ENCODE data around the gene IL36A. TPM values are rescaled to one million over a fixed set of nuclear protein-coding genes. Genes with fewer than 3 reads are reported as not detected.
A peak's percentile ranks its signal among the peaks of the same experiment; 100 is the strongest.

The IL36A gene
- polyA plus RNA-seq, 1 of the 3 experiments (the other 2 are of a cell fraction): not detected

DNA sequence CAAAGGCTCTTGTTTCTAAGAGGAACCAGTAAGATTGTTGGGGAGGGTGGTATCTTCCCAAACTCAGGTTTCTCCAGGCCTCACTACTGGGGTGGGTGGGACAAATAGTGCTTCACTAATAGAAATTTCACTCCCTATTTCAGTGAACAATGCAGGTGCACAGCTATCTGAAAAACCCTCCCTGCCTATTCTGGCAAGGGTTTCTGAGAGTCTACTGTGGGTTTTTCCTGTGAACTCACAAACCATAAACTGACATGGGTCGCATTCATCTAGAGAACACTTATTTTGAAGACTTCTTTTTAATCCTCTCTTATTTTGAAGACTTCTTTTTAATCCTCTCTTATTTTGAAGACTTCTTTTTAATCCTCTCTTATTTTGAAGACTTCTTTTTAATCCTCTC, 4.4 kb downstream of the IL36A start:
- WGBS (ENCODE audit: low lambda C conversion rate): 16% methylated on average over 1 of the region's 1 CpG
- H3K9me2 ChIP-seq: no peaks in the 10 kb centered on the region
- H3K9ac ChIP-seq: no peak overlapping the region
- no peak for DNase-seq
- H2AFZ ChIP-seq (ENCODE audit: low read depth): no peak overlapping the region
- POLR2A ChIA-PET: no interaction called here
- H3K79me2 ChIP-seq (ENCODE audit: insufficient read depth): no peaks in the 10 kb centered on the region
- H3K36me3 ChIP-seq (replicated peaks in 1 of 2; ENCODE audit: control insufficient read depth in 1 of 2, insufficient read depth in 2 of 2, low read length in 1 of 2): no peaks in the 10 kb centered on the region
- H3K27ac ChIP-seq (ENCODE audit: low read depth in 2 of 2, low read length in 1 of 2): no peak overlapping the region
- no peak overlapping the region for H3K4me2 ChIP-seq
- no peaks in the 10 kb centered on the region for H3K4me1 ChIP-seq (ENCODE audit: control insufficient read depth in 1 of 2, insufficient read depth in 2 of 2, low read depth in 1 of 2, low read length in 1 of 2)
- TF ChIP-seq, protein P1, sequence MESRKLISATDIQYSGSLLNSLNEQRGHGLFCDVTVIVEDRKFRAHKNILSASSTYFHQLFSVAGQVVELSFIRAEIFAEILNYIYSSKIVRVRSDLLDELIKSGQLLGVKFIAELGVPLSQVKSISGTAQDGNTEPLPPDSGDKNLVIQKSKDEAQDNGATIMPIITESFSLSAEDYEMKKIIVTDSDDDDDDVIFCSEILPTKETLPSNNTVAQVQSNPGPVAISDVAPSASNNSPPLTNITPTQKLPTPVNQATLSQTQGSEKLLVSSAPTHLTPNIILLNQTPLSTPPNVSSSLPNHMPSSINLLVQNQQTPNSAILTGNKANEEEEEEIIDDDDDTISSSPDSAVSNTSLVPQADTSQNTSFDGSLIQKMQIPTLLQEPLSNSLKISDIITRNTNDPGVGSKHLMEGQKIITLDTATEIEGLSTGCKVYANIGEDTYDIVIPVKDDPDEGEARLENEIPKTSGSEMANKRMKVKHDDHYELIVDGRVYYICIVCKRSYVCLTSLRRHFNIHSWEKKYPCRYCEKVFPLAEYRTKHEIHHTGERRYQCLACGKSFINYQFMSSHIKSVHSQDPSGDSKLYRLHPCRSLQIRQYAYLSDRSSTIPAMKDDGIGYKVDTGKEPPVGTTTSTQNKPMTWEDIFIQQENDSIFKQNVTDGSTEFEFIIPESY (IDR thresholded peaks at IDR 0.05; ENCODE audit: borderline replicate concordance, low read depth): no peak
- no peak for TF ChIP-seq TEAD4 (IDR thresholded peaks at IDR 0.05; ENCODE audit: borderline replicate concordance, insufficient read depth)
- no peak for TF ChIP-seq CHD2 (IDR thresholded peaks at IDR 0.05; ENCODE audit: low read length, partially characterized antibody)
- TF ChIP-seq YY1 (IDR thresholded peaks at IDR 0.05; ENCODE audit: low read depth): no peak
- TF ChIP-seq GATA2 (CRISPR knock-in tag; IDR thresholded peaks at IDR 0.05): no peak
- no peak for TF ChIP-seq POLR2AphosphoS5 (IDR thresholded peaks at IDR 0.05; ENCODE audit: low read depth, low read length)
- TF ChIP-seq FOXJ3 (CRISPR knock-in tag; IDR thresholded peaks at IDR 0.05): no peak
- no peak for TF ChIP-seq FOXM1 (IDR thresholded peaks at IDR 0.05; ENCODE audit: low read depth)
- TF ChIP-seq, protein P2, sequence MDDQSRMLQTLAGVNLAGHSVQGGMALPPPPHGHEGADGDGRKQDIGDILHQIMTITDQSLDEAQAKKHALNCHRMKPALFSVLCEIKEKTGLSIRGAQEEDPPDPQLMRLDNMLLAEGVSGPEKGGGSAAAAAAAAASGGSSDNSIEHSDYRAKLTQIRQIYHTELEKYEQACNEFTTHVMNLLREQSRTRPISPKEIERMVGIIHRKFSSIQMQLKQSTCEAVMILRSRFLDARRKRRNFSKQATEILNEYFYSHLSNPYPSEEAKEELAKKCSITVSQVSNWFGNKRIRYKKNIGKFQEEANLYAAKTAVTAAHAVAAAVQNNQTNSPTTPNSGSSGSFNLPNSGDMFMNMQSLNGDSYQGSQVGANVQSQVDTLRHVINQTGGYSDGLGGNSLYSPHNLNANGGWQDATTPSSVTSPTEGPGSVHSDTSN (IDR thresholded peaks at IDR 0.05): no peak
- TF ChIP-seq, protein P3, sequence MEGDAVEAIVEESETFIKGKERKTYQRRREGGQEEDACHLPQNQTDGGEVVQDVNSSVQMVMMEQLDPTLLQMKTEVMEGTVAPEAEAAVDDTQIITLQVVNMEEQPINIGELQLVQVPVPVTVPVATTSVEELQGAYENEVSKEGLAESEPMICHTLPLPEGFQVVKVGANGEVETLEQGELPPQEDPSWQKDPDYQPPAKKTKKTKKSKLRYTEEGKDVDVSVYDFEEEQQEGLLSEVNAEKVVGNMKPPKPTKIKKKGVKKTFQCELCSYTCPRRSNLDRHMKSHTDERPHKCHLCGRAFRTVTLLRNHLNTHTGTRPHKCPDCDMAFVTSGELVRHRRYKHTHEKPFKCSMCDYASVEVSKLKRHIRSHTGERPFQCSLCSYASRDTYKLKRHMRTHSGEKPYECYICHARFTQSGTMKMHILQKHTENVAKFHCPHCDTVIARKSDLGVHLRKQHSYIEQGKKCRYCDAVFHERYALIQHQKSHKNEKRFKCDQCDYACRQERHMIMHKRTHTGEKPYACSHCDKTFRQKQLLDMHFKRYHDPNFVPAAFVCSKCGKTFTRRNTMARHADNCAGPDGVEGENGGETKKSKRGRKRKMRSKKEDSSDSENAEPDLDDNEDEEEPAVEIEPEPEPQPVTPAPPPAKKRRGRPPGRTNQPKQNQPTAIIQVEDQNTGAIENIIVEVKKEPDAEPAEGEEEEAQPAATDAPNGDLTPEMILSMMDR (IDR thresholded peaks at IDR 0.05): no peak
- no peak for TF ChIP-seq SIN3A (IDR thresholded peaks at IDR 0.05; ENCODE audit: borderline replicate concordance, low read depth, low read length)
- TF ChIP-seq JUND (IDR thresholded peaks at IDR 0.05): no peak
- CTCF ChIA-PET: no interaction called here
- no peak overlapping the region for H3K4me3 ChIP-seq (ENCODE audit: low read depth in 2 of 2, low read length in 1 of 2)
- H3K27me3 ChIP-seq (ENCODE audit: insufficient read depth): no peaks in the 10 kb centered on the region; the same call in 1 of the 2 replicates
- no peaks in the 10 kb centered on the region for H4K20me1 ChIP-seq (ENCODE audit: insufficient read depth)
- H3F3A ChIP-seq (replicated peaks; ENCODE audit: insufficient read depth): no peaks in the 10 kb centered on the region
- H3K9me3 ChIP-seq: no peaks in the 10 kb centered on the region

DNA sequence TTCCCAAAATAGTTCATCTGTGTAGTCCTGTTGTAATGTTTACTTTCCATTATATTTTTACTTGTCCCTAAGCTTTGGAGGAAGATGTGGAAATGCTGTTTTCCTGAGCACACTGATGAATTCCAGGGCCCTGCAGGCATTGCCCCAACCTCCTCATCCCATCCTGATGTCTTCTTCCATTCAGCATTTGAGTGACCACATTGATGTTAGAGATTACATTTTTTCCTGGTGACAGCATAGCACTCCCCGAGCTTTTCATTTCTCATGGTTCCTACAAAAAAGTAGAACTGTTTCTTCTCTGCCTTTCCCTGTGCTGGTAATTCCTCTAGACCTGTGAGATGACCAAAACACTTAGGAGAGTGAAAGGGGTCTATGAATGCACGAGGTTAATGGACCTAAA, 4.8 kb downstream of the IL36A start:
- Histone ChIP-seq H4K20me1 (ENCODE audit: insufficient read depth) (no peaks in the 10 kb centered on the region), H3K27ac (ENCODE audit: low read depth in 2 of 2, low read length in 1 of 2) (no peak overlapping the region), H3K9me2 (no peaks in the 10 kb centered on the region), H3K4me1 (ENCODE audit: control insufficient read depth in 1 of 2, insufficient read depth in 2 of 2, low read depth in 1 of 2, low read length in 1 of 2) (no peaks in the 10 kb centered on the region), H3K4me2 (0 out of 2 replicates have a peak overlapping the region, but pooled peaks have one; percentile 29), H3K9me3 (no peaks in the 10 kb centered on the region), H2AFZ (ENCODE audit: low read depth) (no peak overlapping the region), H3K9ac (no peak overlapping the region), H3F3A (replicated peaks; ENCODE audit: insufficient read depth) (no peaks in the 10 kb centered on the region), H3K79me2 (ENCODE audit: insufficient read depth) (no peaks in the 10 kb centered on the region), H3K36me3 (replicated peaks in 1 of 2; ENCODE audit: control insufficient read depth in 1 of 2, insufficient read depth in 2 of 2, low read length in 1 of 2) (no peaks in the 10 kb centered on the region), H3K4me3 (ENCODE audit: low read depth in 2 of 2, low read length in 1 of 2) (no peak overlapping the region), H3K27me3 (ENCODE audit: insufficient read depth) (no peaks in the 10 kb centered on the region; the same call in 1 of the 2 replicates)
- CTCF ChIA-PET: no interaction called here
- 0% methylated on average over 2 of the region's 2 CpGs for WGBS (ENCODE audit: low lambda C conversion rate)
- TF ChIP-seq POLR2AphosphoS5 (IDR thresholded peaks at IDR 0.05; ENCODE audit: low read depth, low read length): no peak
- TF ChIP-seq, protein P2 (IDR thresholded peaks at IDR 0.05): no peak
- no peak for TF ChIP-seq GABPA (IDR thresholded peaks at IDR 0.05; ENCODE audit: low read depth)
- no peak for TF ChIP-seq TCF12 (IDR thresholded peaks at IDR 0.05)
- TF ChIP-seq CHD2 (IDR thresholded peaks at IDR 0.05; ENCODE audit: low read length, partially characterized antibody): no peak
- no peak for TF ChIP-seq RFX5 (IDR thresholded peaks at IDR 0.05; ENCODE audit: low read length)
- TF ChIP-seq MEF2A (IDR thresholded peaks at IDR 0.05; ENCODE audit: borderline replicate concordance, low read depth): no peak
- no peak for TF ChIP-seq TAF1 (IDR thresholded peaks at IDR 0.05; ENCODE audit: borderline replicate concordance, low read depth, low read length)
- TF ChIP-seq, protein P3 (IDR thresholded peaks at IDR 0.05): no peak
- DNase-seq: no peak
- POLR2A ChIA-PET: no interaction called here
